GM23338 (cell line): Measurements from ENCODE around the gene DNAH11. TPM values are rescaled to one million over a fixed set of nuclear protein-coding genes. Genes with fewer than 3 reads are reported as not detected.

Experiments used
- ATAC-seq: fragments of 200-7000 bp; cut with Tn5 transposase; 3 replicates; pipeline ENCODE4 v1.9.1; 2020
- DNase-seq: peaks from one replicate; pipeline ENCODE4 v3.0.0-alpha.2; 2015; ENCODE audit warnings: low spot score
- H2AFZ ChIP-seq: fragments of 200-600 bp; sonication (generic); 2 replicates; pipeline ENCODE4 v1.8.0; 2016; ENCODE audit warnings: antibody characterized with exemption, mild to moderate bottlenecking, moderate library complexity
- H3F3A ChIP-seq: fragments of 200-600 bp; sonication (generic); replicated peaks from 2 replicates; pipeline ENCODE4 v1.8.0; 2017; ENCODE audit warnings: antibody characterized with exemption, mixed run types, low read depth
- H3K27ac ChIP-seq: fragments of 200-600 bp; sonication (generic); 2 replicates; pipeline ENCODE4 v1.6.1; 2016; ENCODE audit warnings: low read depth
- H3K27me3 ChIP-seq: fragments of 200-600 bp; sonication (generic); 2 replicates; pipeline ENCODE4 v1.8.0; 2016; ENCODE audit warnings: mild to moderate bottlenecking, mixed run types, moderate library complexity; ENCODE audit not compliant: insufficient read depth
- H3K36me3 ChIP-seq: fragments of 200-600 bp; sonication (generic); 2 replicates; pipeline ENCODE4 v1.8.0; 2016; ENCODE audit warnings: mild to moderate bottlenecking; ENCODE audit not compliant: insufficient read depth
- H3K4me1 ChIP-seq: fragments of 200-600 bp; sonication (generic); 2 replicates; pipeline ENCODE4 v1.8.0; 2016; ENCODE audit warnings: mild to moderate bottlenecking, moderate library complexity; ENCODE audit not compliant: insufficient read depth
- H3K4me2 ChIP-seq: fragments of 200-600 bp; sonication (generic); 2 replicates; pipeline ENCODE4 v1.7.1; 2017; ENCODE audit warnings: mixed run types
- H3K4me3 ChIP-seq: fragments of 200-600 bp; sonication (generic); 2 replicates; pipeline ENCODE4 v1.6.1; 2016; ENCODE audit warnings: mixed run types
- H3K79me2 ChIP-seq: fragments of 200-600 bp; sonication (generic); replicated peaks from 2 replicates; pipeline ENCODE4 v1.8.0; 2017; ENCODE audit warnings: mild to moderate bottlenecking; ENCODE audit not compliant: insufficient read depth
- H3K9me2 ChIP-seq: fragments of 200-600 bp; sonication (generic); 2 replicates; pipeline ENCODE4 v1.8.0; 2017; ENCODE audit not compliant: insufficient read depth
- H4K20me1 ChIP-seq: fragments of 200-600 bp; sonication (generic); replicated peaks from 2 replicates; pipeline ENCODE4 v1.8.0; 2017; ENCODE audit warnings: mild to moderate bottlenecking; ENCODE audit not compliant: insufficient read depth
- H3K27ac Mint-ChIP-seq: 2 replicates; pipeline ENCODE4 v1.8.0; 2020; ENCODE audit warnings: inconsistent platforms, mild to moderate bottlenecking, moderate library complexity, mixed read lengths
- H3K27me3 Mint-ChIP-seq: 3 replicates; pipeline ENCODE4 v1.8.0; 2022; ENCODE audit warnings: low read depth, mild to moderate bottlenecking, moderate library complexity, mixed read lengths, inconsistent platforms; ENCODE audit not compliant: insufficient read depth, poor library complexity
- H3K36me3 Mint-ChIP-seq: 3 replicates; pipeline ENCODE4 v1.8.0; 2021; ENCODE audit warnings: low read depth, mild to moderate bottlenecking, inconsistent platforms, moderate library complexity, mixed read lengths
- H3K4me1 Mint-ChIP-seq: 3 replicates; pipeline ENCODE4 v1.8.0; 2020; ENCODE audit warnings: mild to moderate bottlenecking, inconsistent platforms, mixed read lengths
- H3K4me3 Mint-ChIP-seq: 3 replicates; pipeline ENCODE4 v1.8.0; 2021; ENCODE audit warnings: moderate library complexity, mild to moderate bottlenecking, inconsistent platforms, mixed read lengths
- H3K9me3 Mint-ChIP-seq: 3 replicates; pipeline ENCODE4 v1.8.0; 2020; ENCODE audit warnings: moderate library complexity, mild to moderate bottlenecking, inconsistent platforms, mixed read lengths
- CREB1 ChIP-seq: fragments of 250-450 bp; sonication (Bioruptor Pico); IDR thresholded peaks from 2 replicates; pipeline ENCODE4 v1.5.0; 2020; ENCODE audit warnings: low read depth, mild to moderate bottlenecking, moderate library complexity
- CTCF ChIP-seq, 2 experiments: fragments of 200-600 bp in 1 of 2; sonication (generic) in 1 of 2; conservative IDR thresholded peaks; 2 replicates each; pipeline versions ENCODE4 v1.5.1 to v1.6.1; 2016 to 2017; ENCODE audit warnings: antibody characterized with exemption in 2 of 2, low read depth in 2 of 2, mild to moderate bottlenecking in 2 of 2, moderate library complexity in 1 of 2
- EZH2 ChIP-seq: fragments of 200-600 bp; sonication (generic); IDR thresholded peaks from one replicate; pipeline ENCODE4 v1.8.0; 2017; ENCODE audit warnings: antibody characterized with exemption, mild to moderate bottlenecking, low read depth; ENCODE audit not compliant: unreplicated experiment
- EZH2phosphoT487 ChIP-seq: fragments of 200-600 bp; sonication (generic); IDR thresholded peaks from one replicate; pipeline ENCODE4 v1.8.1; 2018; ENCODE audit warnings: antibody characterized with exemption; ENCODE audit not compliant: unreplicated experiment
- JUNB ChIP-seq: IDR thresholded peaks from one replicate; pipeline ENCODE4 v1.6.1; 2016; ENCODE audit warnings: antibody characterized with exemption; ENCODE audit not compliant: unreplicated experiment
- NANOG ChIP-seq: IDR thresholded peaks from 2 replicates; pipeline ENCODE4 v1.6.1; 2016; ENCODE audit warnings: antibody characterized with exemption, borderline replicate concordance
- POLR2AphosphoS5 ChIP-seq: IDR thresholded peaks from 2 replicates; pipeline ENCODE4 v1.6.1; 2016; ENCODE audit warnings: antibody characterized with exemption, low read depth
- STAT1 ChIP-seq: IDR thresholded peaks from one replicate; pipeline ENCODE4 v1.6.1; 2016; ENCODE audit warnings: antibody characterized with exemption; ENCODE audit not compliant: unreplicated experiment
- ZNF114 ChIP-seq: fragments of 250-450 bp; sonication (Bioruptor Pico); IDR thresholded peaks from 2 replicates; pipeline ENCODE4 v1.5.0; 2020; ENCODE audit warnings: mild to moderate bottlenecking, moderate library complexity
- ZNF331 ChIP-seq: fragments of 250-450 bp; sonication (Bioruptor Pico); IDR thresholded peaks from 2 replicates; pipeline ENCODE4 v1.5.0; 2020; ENCODE audit warnings: low read depth, mild to moderate bottlenecking, moderate library complexity
- ZNF462 ChIP-seq: fragments of 250-450 bp; sonication (Bioruptor Pico); IDR thresholded peaks from 2 replicates; pipeline ENCODE4 v1.5.0; 2020; ENCODE audit warnings: mild to moderate bottlenecking, moderate library complexity
- polyA plus RNA-seq: library from polyadenylated mRNA; unstranded; fragments of >200 nt; fragmentation: Nextera tagmentation; extraction: Ambion mirVana; gene quantifications from 2 replicates; pipeline ENCODE4 v1.2.1, GENCODE V29; 2016
- total RNA-seq: library from RNA; depleted of rRNA; stranded (reverse); fragments of >200 nt; shearing (Covaris generic); gene quantifications from 2 replicates; pipeline ENCODE4 v1.2.3, GENCODE V29; 2014
- TF ChIP-seq, protein P1 (sequence below): IDR thresholded peaks from 2 replicates; pipeline ENCODE4 v1.6.1; 2016; ENCODE audit warnings: antibody characterized with exemption
- TF ChIP-seq, protein P2 (sequence below): IDR thresholded peaks from one replicate; pipeline ENCODE4 v1.6.1; 2018; ENCODE audit warnings: antibody characterized with exemption; ENCODE audit not compliant: unreplicated experiment

DNAH11 gene
- total and polyA plus RNA-seq, 2 experiments from 2014 or later: 9.3 TPM

- TF ChIP-seq ZNF462 (CRISPR knock-in tag): no peak
These were observed 163.3 kb downstream of the DNAH11 start (continued) for GRCh38 chr7:21706131-21706530.

DNA sequence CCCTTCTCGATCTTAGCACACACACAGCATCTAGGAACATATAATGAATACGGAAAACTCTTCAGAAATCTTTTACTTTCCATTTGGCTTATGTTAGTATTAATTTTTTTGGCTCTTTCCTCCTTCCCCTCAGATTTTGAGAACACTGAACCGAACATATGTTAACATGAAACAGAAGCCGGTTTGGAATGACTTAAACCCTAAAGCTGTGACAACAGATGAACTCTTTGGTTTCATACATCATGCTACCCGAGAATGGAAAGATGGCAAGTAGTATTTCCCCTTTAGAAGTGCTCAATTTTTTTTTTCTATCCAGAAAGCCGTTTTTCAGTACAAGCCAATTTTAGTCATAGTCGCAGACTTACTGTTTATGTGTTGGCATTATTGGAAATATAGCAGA is 164.7 kb downstream of the DNAH11 start:
- H3K79me2 ChIP-seq: no peaks in the 10 kb centered on the region
- no peaks in the 10 kb centered on the region for H3K4me1 ChIP-seq
- Mint-ChIP-seq H3K9me3 (no peaks in the 10 kb centered on the region), H3K36me3 (no peaks in the 10 kb centered on the region), H3K4me1 (peaks cover 5% of the 10 kb centered on the region; the same call in 2 of the 3 replicates), H3K27me3 (no peaks in the 10 kb centered on the region), H3K4me3 (no peak overlapping the region), H3K27ac (no peak overlapping the region)
- no peak for TF ChIP-seq CTCF (conservative IDR thresholded peaks at IDR 0.05; ENCODE audit: low read depth in 2 of 2)
- TF ChIP-seq EZH2phosphoT487: no peak
- TF ChIP-seq ZNF331 (CRISPR knock-in tag): no peak
- TF ChIP-seq JUNB: no peak
- TF ChIP-seq STAT1: no peak
- TF ChIP-seq EZH2: no peak
- TF ChIP-seq, protein P1, sequence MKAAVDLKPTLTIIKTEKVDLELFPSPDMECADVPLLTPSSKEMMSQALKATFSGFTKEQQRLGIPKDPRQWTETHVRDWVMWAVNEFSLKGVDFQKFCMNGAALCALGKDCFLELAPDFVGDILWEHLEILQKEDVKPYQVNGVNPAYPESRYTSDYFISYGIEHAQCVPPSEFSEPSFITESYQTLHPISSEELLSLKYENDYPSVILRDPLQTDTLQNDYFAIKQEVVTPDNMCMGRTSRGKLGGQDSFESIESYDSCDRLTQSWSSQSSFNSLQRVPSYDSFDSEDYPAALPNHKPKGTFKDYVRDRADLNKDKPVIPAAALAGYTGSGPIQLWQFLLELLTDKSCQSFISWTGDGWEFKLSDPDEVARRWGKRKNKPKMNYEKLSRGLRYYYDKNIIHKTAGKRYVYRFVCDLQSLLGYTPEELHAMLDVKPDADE: no peak
- no peak for TF ChIP-seq NANOG
- no peak for TF ChIP-seq POLR2AphosphoS5
- TF ChIP-seq, protein P2, sequence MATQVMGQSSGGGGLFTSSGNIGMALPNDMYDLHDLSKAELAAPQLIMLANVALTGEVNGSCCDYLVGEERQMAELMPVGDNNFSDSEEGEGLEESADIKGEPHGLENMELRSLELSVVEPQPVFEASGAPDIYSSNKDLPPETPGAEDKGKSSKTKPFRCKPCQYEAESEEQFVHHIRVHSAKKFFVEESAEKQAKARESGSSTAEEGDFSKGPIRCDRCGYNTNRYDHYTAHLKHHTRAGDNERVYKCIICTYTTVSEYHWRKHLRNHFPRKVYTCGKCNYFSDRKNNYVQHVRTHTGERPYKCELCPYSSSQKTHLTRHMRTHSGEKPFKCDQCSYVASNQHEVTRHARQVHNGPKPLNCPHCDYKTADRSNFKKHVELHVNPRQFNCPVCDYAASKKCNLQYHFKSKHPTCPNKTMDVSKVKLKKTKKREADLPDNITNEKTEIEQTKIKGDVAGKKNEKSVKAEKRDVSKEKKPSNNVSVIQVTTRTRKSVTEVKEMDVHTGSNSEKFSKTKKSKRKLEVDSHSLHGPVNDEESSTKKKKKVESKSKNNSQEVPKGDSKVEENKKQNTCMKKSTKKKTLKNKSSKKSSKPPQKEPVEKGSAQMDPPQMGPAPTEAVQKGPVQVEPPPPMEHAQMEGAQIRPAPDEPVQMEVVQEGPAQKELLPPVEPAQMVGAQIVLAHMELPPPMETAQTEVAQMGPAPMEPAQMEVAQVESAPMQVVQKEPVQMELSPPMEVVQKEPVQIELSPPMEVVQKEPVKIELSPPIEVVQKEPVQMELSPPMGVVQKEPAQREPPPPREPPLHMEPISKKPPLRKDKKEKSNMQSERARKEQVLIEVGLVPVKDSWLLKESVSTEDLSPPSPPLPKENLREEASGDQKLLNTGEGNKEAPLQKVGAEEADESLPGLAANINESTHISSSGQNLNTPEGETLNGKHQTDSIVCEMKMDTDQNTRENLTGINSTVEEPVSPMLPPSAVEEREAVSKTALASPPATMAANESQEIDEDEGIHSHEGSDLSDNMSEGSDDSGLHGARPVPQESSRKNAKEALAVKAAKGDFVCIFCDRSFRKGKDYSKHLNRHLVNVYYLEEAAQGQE: no peak
- no peak for TF ChIP-seq CREB1 (CRISPR knock-in tag)
- no peak for TF ChIP-seq ZNF114 (CRISPR knock-in tag)
- H3K36me3 ChIP-seq: no peaks in the 10 kb centered on the region
- no peaks in the 10 kb centered on the region for H3F3A ChIP-seq
- no peak for ATAC-seq
- no peak overlapping the region for H3K4me3 ChIP-seq
- H3K4me2 ChIP-seq: no peak overlapping the region
- no peak for DNase-seq
- no peaks in the 10 kb centered on the region for H3K9me2 ChIP-seq
- H3K27ac ChIP-seq: no peak overlapping the region
- H4K20me1 ChIP-seq: no peaks in the 10 kb centered on the region
- H3K27me3 ChIP-seq: no peaks in the 10 kb centered on the region
- no peak overlapping the region for H2AFZ ChIP-seq
